Measurements from ENCODE around the gene KRT37.

KRT37 gene

GRCh38 chr17:41424111-41424635, at the start of gene KRT37:
TSS of gene KRT37 (minus strand) at chr17:41424585. CDS start at chr17:41424523, 62 bp downstream.
- DNase-seq: no peak

DNA sequence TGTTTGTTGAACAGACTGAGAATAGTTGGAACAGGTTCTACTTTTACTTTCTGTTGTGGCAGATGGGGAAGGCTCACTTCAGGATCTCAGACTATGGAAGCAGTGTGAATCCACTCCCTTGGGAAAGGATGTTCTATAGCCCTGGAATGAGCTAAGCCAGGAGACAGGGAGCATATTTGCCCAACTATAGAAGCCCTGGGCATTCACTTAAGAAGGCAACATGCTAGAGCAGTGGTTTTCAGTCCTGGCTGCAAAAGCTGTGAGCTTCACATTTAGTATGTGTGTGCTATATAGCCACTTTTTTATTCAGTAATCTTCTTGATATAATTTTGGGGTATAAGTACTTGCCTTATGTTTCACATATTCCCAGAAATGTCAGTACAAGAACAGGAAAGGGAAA, 44.0 kb upstream of the KRT37 start:
- no peak for DNase-seq

DNA sequence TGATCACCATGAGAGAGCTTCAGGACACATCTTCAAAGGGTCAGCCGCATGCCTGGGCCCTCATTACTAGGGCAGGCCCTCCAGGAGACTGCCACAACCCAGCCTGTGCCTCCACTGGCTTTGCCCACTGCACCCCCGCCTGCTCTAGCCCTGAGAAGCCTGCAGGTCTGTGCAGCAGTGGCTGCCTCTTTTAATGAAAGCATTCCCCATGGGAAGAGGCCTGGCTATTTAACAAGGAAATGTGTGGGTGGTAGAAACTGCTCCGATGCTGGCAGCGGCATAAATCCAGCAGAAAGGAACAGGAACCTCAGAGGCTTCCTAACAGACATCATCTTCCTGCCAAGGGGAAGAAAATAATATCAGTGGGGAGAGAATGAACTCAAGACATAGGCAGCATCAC, 43.2 kb upstream of the KRT37 start:
- DNase-seq: no peak

DNA sequence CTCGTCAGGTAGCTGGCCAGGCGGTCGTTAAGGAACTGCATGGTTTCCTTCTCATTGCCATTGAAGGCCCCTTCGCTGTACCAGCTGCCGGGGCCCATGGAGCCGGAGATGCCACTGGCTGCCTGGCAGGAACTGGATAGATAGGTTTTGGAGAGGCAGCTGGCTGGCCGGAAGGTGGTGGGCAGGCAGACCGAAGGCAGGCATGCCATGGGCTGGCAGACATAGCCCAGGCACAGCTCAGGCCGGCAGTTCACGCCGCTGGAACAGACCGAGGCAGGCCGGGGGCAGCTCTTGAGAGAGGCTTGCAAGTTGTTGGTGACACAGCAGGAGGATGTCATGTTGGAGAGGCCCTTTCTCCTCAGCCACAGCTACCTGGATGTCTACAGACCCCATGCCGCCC, 42.6 kb upstream of the KRT37 start, which contains the start of gene KRT32:
KRT32 (minus strand) TSS at position 399 of the 400 bp plus-strand sequence; CDS start at position 338, 61 bp downstream.
- DNase-seq: no peak

- DNase-seq: peak; percentile 86
Measured at GRCh38 chr17:41464682-41465081, 40.3 kb upstream of the KRT37 start.

DNA sequence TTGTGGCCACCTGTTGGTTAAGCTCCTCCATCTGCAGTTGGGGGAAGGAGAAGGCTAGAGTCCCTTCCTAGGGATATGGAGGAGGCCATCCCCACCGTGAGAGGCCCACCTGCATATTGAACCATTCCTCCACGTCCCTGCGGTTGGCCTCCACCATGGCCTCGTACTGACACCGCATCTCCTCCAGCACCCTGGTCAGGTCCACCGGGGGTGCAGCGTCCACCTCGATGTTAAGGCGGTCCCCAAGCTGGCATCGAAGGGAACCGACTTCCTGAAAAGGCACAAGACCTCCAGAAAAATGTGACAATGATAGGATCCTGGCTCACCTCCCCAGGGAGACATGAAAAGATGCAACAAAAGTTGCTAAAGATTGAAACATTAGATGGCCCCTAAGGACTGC, 39.8 kb upstream of the KRT37 start:
- DNase-seq: no peak

- DNase-seq: no peak
Measured at GRCh38 chr17:41463746-41464145, 39.4 kb upstream of the KRT37 start.

- no peak for DNase-seq
Measured at GRCh38 chr17:41462705-41463104, 38.3 kb upstream of the KRT37 start.

- no peak for DNase-seq
Measured at GRCh38 chr17:41457676-41458075, 33.3 kb upstream of the KRT37 start.

DNA sequence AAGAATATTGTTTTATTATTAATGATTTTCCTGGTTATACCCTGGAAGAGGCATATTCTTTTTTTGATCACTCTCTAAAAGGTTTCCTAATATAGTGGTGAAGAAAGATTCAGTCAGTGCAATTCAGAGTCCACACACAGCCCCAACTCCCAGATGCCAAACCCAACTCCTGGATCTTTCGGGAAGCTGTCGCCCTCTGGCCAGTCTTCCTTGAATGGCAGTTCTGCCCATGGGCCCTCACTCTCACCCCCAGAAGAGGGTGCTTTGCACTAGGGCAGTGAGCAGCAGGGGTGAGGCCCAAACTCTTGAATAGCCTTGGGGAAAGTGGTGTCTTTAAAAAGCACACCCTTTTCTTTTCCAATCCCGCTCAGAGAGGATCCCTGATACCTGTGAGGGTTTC, 31.8 kb upstream of the KRT37 start:
- DNase-seq: peak; percentile 11

DNA sequence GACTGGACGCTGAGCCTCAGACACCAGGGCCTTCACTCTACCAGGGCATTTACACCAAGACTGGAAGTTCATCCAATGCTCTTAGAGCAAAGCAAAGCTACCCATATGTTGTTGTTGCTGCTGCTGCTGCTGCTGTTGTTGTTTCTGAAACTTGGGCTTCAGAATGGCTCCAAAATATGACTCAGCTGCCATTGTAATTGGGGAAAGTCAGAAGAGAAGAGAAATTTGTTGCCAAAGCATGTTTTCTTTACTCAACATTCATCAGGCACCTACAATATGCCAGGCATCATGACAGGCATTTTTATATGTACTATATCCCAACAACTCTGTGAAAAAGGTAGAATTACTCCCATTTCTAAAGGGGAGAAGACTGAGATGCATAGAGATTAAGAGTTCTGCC, 30.9 kb upstream of the KRT37 start:
- DNase-seq: no peak

DNA sequence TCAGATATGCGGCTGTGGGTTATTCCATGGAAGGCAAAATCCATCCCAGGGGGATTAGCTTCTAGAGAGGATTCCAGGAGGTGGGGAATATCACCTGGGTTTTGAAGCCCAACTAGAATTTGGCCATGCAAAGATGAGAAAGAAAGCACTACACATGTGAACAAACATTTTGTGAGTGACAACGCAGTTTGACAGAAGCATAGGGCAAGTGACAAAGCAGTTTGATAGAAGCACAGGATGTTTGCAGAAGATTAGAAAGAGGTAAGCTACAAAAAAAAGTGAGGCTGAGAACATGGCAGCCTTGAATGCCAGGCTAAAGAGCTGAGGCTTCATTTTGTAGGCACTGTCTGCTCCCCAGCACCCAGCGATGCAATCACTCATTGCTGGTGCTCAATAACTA, 28.7 kb upstream of the KRT37 start:
- DNase-seq: no peak

DNA sequence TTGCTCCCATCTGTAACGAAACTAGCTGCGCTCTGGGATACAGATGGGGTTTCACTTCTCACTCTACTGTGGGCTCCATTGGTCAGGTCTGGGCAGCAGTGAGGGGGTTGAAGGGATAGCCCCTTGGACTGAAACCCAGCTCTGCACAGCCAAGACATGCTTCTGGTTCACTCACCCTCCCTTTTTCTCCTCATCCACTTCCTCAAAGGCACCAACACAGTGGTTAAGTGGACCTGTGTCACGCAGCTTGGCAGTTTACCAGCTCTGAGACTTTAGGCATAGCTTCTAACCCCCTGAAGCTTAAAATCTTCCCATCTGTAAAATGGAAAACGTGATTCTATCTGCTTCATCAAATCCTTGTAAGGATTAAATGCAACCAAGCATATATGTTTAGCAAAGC, 27.9 kb upstream of the KRT37 start:
- no peak for DNase-seq

DNA sequence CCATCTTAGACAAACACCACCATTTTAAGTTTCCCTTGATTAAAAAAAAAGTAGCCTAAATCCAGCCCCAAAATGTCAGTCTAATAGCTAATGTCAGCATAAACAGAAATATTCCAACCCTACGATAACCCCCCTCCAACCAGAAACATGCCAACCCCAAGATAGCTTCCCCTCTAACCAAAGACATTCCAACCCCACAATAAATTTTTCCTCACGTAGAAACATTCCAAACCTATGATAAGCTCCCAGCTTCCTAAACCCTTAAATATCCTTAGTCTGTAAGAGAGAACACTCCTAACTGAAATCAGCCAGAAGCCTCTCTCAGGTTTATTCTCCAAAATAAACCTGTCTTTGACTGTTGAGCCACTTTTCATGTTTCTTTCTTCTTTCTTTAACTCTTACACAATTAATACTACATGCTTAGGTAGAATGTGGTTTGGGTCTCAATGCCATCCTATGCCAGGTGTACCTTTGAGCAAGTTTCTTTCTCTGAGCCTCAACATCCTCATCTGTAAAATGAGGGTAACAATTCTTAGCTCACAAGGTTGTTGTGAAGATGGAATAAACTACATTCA, 26.9 kb upstream of the KRT37 start:
- DNase-seq: peak; percentile 68

GRCh38 chr17:41449008-41449407, 24.6 kb upstream of the KRT37 start:
- DNase-seq: no peak

GRCh38 chr17:41448506-41448905, 24.1 kb upstream of the KRT37 start:
- DNase-seq: no peak

- DNase-seq: peak; percentile 61
Measured at GRCh38 chr17:41446806-41447205, 22.4 kb upstream of the KRT37 start.

DNA sequence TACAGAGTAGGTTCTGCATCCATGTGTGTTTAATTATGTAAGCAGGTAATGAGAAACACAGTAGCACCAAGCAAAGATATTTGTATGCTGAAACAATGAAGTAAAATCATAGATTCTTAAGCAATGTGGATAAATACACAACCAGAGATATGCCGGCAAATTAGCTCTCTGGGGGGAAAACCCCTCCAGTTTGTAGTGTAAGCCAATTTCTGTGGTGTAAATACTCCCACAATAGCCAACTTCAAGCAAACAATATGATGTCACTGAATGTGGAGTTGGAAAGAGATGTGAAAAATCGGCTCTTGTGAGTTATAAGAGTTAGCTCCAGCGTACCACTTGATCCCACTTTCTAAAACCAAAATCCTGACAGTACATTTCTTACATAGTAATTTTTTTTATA, 20.3 kb upstream of the KRT37 start:
- no peak for DNase-seq

DNA sequence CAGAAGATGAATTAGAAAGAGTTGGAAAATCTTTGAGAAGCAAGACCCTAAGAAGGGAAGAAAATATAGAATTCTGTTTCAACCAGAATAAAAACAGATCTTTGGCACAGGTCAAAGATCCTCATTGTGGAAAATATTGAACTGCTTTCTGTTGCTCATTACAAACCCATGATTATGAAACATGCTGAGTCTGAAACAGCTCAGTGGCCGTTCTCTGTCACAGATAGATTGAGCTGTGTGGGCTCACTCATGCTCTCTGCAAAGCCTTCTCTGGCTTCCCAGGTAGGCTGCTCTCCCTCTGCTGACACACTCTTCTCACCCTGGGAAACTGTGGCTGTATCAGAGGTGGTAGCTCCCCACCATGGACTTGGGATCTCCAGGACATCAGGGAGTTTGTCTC, 19.8 kb upstream of the KRT37 start:
- peak; percentile 11 for DNase-seq

- DNase-seq: peak; percentile 58
Measured at GRCh38 chr17:41442739-41443138, 18.4 kb upstream of the KRT37 start.

DNA sequence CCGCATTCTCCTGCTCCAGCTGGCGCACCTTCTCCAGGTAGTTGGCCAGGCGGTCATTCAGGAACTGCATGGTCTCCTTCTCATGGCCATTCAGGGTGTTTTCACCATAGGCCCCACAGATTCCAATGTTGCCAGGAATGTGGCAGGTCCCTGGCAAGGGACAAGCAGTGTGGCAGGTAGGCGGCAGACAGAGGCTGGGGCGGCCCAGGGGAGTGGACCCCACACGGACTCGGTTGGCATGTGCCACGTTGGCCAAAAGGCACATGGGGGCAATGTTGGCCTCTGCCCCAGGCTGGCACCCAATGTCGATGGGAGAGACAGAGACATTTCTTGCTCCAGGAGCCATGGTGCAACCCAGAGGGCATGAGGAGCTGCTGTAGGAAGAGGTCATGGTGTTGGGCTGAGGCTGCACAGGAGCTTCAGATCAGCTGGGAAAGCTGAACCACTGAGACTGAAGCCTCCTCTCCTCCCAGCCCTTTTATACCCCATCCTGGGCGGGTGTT, 16.2 kb upstream of the KRT37 start, which contains the start of gene KRT38:
KRT38 (minus strand) TSS at position 453 of the 503 bp plus-strand sequence; CDS start at position 391, 62 bp downstream.
- DNase-seq: no peak

- no peak for DNase-seq
Measured at GRCh38 chr17:41439375-41439774, 15.0 kb upstream of the KRT37 start.

DNA sequence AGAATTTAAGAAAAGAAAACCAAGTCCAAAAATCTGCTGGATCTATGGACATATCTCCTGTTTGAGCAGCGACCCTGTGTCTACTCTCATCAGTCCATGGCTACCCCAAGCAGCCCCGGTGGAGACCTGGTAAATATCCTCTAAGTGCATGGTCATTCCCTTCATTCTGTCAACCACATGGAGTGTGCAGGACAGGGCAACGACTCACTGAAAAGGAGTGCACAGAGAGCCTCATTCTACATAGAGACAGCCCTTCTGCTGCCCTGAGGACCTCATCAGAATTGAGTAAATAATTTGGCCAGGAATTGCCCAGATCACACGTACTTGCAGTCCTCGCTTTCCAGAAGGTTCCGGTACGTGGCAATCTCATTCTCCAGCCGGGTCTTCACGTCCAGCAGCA, 13.4 kb upstream of the KRT37 start:
- no peak for DNase-seq

- no peak for DNase-seq
Measured at GRCh38 chr17:41437254-41437653, 12.9 kb upstream of the KRT37 start.

GRCh38 chr17:41434415-41434814, 10.0 kb upstream of the KRT37 start:
- no peak for DNase-seq
